ENCODE data around the gene TSPAN14. TPM values are rescaled to one million over a fixed set of nuclear protein-coding genes. Genes with fewer than 3 reads are reported as not detected.

Gene TSPAN14
- total RNA-seq, 1 experiment from 2014 or later: 92.5 TPM

DNA sequence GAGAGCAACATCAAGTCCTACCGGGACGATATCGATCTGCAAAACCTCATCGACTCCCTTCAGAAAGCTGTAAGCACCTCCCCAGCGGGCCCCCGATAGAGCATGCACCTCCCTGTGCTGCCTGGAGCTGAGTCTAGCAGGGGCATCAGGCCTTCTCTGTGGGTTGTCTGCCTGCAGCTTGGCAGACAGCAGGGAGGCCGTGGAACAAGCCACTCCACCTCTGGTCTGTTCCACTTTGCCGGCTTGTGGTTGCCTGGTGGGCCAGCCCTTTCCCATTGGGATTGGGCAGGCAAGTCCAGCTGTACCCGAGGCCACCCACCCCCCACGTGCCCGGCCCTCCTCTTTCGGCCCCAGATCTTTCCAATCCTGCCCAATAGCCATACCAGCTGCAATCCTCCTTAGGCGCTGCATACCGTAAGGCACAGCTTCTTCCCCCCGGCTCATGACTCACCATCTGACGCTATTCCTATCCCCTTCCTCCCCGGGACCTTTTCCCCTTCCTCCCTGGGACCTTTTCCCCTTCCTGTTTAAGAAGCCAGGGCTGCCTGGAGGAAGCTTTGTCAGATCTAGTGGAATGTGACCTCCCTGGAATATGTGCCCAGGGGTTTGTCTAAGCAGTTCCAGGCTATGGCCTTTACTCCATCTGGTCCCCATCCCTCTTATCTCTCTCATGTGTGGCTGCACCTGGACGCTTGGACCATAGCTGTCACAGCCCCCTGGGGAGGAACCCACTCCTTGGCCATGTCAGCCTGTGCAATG lies 55.5 kb downstream of the TSPAN14 start:
- DNase-seq (ENCODE audit: low read depth): peak; percentile 37
- in situ Hi-C loops (cut with HindIII; ENCODE audit: low pct_unique_long_range_greater_than_20kb, low sequenced_read_pairs): no loop called here

GRCh38 chr10:80512031-80512526 lies 58.0 kb downstream of the TSPAN14 start:
- in situ Hi-C loops (cut with HindIII; ENCODE audit: low pct_unique_long_range_greater_than_20kb, low sequenced_read_pairs): no loop called here
- DNase-seq (ENCODE audit: low read depth): no peak

GRCh38 chr10:80513106-80513505 lies 59.0 kb downstream of the TSPAN14 start:
- in situ Hi-C loops (cut with HindIII; ENCODE audit: low pct_unique_long_range_greater_than_20kb, low sequenced_read_pairs): no loop called here
- no peak for DNase-seq (ENCODE audit: low read depth)

DNA sequence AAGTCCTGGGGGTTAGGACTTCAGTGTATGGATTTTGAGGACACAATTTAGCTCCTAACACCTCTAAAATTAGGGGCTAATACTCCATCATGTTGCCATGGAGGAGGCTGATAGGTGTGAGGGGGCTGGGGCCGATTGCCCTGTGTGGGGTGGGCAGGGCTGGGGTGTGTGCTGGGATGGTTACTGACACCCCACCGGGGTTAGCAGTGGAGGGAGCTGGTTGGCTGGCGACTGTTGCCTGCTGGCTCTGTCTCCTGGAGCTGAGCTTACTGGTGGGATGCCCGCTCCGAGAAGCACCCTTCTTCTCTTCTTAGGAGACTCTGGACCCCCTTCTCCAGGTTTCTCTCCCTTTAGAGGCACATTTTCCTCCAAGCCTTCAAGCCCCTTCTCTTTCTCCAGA lies 61.4 kb downstream of the TSPAN14 start:
- in situ Hi-C loops (cut with HindIII; ENCODE audit: low pct_unique_long_range_greater_than_20kb, low sequenced_read_pairs): no loop called here

GRCh38 chr10:80515941-80516340 lies 61.8 kb downstream of the TSPAN14 start:
- in situ Hi-C loops (cut with HindIII; ENCODE audit: low pct_unique_long_range_greater_than_20kb, low sequenced_read_pairs): no loop called here

More for the DNA sequence above, 61.4 kb downstream of the TSPAN14 start:
- DNase-seq (ENCODE audit: low read depth): no peak

GRCh38 chr10:80516506-80517075 lies 62.5 kb downstream of the TSPAN14 start:
- no peak for DNase-seq (ENCODE audit: low read depth)
- in situ Hi-C loops (cut with HindIII; ENCODE audit: low pct_unique_long_range_greater_than_20kb, low sequenced_read_pairs): no loop called here

More at GRCh38 chr10:80515941-80516340, 61.8 kb downstream of the TSPAN14 start:
- no peak for DNase-seq (ENCODE audit: low read depth)

DNA sequence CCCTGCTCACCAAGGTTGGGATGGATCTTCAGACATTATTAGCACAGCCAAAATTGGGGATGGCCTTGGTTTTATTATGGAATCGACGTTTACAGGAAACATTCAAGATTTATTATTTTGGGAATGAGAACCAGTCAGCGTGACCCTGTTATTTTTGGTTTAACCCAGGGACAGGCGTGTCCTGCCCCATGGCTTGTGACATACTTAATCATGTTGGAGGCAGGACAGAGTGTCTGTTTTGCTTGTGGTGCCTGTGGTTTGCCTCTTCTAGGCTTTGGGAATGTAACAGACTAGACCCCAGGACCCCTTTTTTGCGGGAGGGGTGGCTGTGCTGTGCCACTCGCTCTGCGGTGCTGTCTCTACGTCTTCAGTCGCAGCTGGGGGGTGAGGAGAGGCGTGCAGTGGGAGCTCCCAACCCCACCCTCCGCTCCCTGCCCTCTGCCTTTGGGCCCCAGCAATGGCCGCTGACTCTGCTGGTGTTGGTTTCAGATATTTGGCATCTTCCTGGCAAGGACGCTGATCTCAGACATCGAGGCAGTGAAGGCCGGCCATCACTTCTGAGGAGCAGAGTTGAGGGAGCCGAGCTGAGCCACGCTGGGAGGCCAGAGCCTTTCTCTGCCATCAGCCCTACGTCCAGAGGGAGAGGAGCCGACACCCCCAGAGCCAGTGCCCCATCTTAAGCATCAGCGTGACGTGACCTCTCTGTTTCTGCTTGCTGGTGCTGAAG lies 63.5 kb downstream of the TSPAN14 start:
- in situ Hi-C loops (cut with HindIII; ENCODE audit: low pct_unique_long_range_greater_than_20kb, low sequenced_read_pairs): no loop called here
- no peak for DNase-seq (ENCODE audit: low read depth)

GRCh38 chr10:80518143-80518806 lies 64.2 kb downstream of the TSPAN14 start:
- in situ Hi-C loops (cut with HindIII; ENCODE audit: low pct_unique_long_range_greater_than_20kb, low sequenced_read_pairs): no loop called here
- no peak for DNase-seq (ENCODE audit: low read depth)

DNA sequence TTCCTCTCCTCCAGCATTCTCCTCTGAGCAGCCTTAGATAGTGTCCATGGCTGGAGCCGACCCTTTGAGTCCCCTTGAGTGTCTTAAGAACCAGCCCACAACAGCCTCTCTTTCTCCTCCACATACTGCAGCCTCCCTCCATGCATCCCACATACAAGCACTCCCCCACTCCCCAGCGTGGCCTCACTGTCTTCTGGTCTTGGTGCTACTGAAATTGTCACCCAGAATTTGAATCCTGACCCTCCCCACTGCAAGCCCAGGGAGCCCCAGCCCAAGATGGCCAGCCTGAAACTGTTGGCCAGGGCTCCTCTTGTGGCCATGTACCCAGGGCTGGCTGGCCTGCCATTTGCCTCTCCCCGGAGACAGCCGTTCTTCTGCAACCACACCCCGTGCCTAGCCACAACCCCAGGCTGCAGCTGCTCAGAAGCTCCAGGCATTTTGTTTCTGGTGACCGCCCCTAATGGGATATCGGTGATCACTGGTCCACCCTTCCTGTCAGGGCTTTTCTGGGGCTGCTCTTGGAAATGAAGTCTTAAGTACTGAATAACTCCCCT lies 64.8 kb downstream of the TSPAN14 start:
- no peak for DNase-seq (ENCODE audit: low read depth)
- in situ Hi-C loops (cut with HindIII; ENCODE audit: low pct_unique_long_range_greater_than_20kb, low sequenced_read_pairs): no loop called here

- in situ Hi-C loops (cut with HindIII; ENCODE audit: low pct_unique_long_range_greater_than_20kb, low sequenced_read_pairs): no loop called here
- no peak for DNase-seq (ENCODE audit: low read depth)
Measured at GRCh38 chr10:80519936-80520650, 66.0 kb downstream of the TSPAN14 start.

DNA sequence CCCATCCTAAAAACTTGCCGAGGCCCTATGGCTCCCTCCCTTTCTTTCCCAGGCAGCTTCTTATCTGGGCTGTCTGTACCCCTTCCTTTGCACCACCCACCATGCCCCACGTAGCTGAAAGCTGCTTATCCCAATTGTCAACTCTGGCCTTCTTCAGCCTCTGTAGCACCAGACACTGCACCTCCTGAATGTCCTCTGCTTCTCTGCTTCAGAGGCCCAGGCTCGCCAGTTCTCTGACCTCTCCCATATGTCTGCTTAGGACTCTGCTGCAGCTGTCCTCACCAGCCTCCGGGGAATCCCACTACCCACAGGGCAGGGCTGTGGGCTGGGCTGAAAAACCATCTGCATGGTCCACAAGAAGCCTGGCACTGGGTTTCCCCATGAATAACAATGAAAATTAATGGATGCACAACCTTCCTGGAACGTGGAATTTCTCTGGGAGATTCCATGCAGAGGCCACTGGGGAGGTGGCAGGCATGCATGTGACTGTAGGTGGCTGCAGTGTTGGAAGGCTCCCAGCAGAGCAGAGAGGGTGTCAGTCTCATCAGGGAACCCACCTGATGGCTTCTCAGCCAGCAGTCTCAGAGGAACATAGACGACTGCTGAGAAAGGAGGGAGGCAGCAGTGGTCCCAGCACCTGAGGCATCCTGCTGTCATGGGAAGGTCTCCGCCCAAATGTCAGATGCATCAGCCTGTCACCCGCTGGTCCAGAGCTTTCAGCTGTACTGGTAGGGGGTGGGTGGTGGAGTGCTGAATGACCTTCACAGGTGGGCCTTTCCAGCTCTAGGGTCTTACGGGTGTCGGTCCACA lies 66.8 kb downstream of the TSPAN14 start:
- in situ Hi-C loops (cut with HindIII; ENCODE audit: low pct_unique_long_range_greater_than_20kb, low sequenced_read_pairs): no loop called here
- DNase-seq (ENCODE audit: low read depth): no peak

- in situ Hi-C loops (cut with HindIII; ENCODE audit: low pct_unique_long_range_greater_than_20kb, low sequenced_read_pairs): no loop called here
- DNase-seq (ENCODE audit: low read depth): no peak
Measured at GRCh38 chr10:80522756-80523363, 68.8 kb downstream of the TSPAN14 start.

DNA sequence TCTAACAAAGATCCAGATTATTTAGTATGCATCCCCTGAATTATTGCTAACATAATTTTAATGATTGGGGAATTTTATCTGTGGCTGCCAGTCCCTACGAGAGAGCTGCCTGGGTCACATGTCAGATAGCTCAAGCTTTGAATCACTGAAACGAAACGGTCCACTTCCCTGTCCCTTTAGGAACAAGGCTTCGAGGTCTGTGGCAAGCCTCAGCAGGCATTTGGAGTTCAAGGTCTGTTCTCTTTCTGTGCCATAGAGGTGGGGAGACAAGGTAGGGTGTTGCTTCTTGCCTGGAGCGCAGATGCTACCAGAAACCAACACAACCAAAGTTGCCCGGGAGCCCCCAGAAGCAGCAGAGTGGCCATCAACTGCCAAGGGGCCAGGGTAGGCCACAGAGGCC lies 69.7 kb downstream of the TSPAN14 start:
- in situ Hi-C loops (cut with HindIII; ENCODE audit: low pct_unique_long_range_greater_than_20kb, low sequenced_read_pairs): no loop called here
- no peak for DNase-seq (ENCODE audit: low read depth)

DNA sequence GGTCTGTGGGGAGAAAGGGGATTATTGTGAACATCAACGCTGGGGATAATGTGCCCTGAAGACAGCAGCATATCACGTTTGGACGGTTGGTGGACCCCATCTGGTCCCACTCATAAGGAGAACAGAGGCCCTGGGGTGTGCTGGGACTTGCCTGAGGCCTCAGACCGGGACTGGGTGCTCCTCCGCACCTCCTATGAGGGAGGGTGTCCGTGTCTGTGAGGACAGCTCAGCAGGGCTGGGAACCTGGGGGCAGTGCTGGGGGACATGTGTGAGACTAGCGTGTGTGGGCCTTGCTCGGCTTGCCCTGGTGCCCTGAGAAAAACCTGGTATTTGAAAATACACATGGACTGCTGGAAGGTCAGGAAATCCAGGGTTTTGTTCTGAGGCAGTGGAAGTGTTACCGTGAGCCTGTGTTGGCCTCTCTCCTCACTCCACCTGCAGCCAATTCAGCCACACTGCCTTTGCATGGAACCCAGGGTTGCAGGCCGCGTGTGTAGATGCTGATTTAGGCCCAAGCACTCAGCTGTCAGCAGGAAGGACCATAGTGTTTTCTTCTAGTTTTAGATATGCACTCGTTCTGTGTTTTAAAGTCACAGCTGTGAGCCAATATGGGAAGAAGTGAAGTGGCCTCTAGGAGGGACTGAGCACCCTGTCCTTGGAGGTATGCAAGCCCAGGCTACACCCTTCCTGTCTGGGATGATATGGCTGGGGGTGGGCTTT lies 70.2 kb downstream of the TSPAN14 start:
- in situ Hi-C loops (cut with HindIII; ENCODE audit: low pct_unique_long_range_greater_than_20kb, low sequenced_read_pairs): no loop called here
- DNase-seq (ENCODE audit: low read depth): no peak

GRCh38 chr10:80526218-80526617 lies 72.1 kb downstream of the TSPAN14 start:
- in situ Hi-C loops (cut with HindIII; ENCODE audit: low pct_unique_long_range_greater_than_20kb, low sequenced_read_pairs): no loop called here

GRCh38 chr10:80526742-80527141 lies 72.6 kb downstream of the TSPAN14 start:
- DNase-seq (ENCODE audit: low read depth): no peak
- in situ Hi-C loops (cut with HindIII; ENCODE audit: low pct_unique_long_range_greater_than_20kb, low sequenced_read_pairs): no loop called here

More at GRCh38 chr10:80526218-80526617, 72.1 kb downstream of the TSPAN14 start:
- no peak for DNase-seq (ENCODE audit: low read depth)
